Naive B cell (primary cell): ENCODE results near the gene EDIL3. TPM values are rescaled to one million over a fixed set of nuclear protein-coding genes. Genes with fewer than 3 reads are reported as not detected.

ENCODE experiments used
- ATAC-seq, 2 donors: fragments of 150-1000 bp; cut with Tn5 transposase; 2 replicates each; pipeline ENCODE4 v1.10.0; 2021; ENCODE audit warnings: low read depth in 2 of 2, mild to moderate bottlenecking in 2 of 2, moderate library complexity in 2 of 2
- DNase-seq: peaks from one replicate; pipeline ENCODE4 v3.0.0; 2022
- H3K27ac Mint-ChIP-seq, 6 donors: one replicate each; pipeline ENCODE4 v1.8.0; 2020 to 2022; ENCODE audit warnings: mild to moderate bottlenecking in 6 of 6, mixed read lengths in 6 of 6, moderate library complexity in 5 of 6, inconsistent platforms in 2 of 6
- H3K27me3 Mint-ChIP-seq, 3 donors: one replicate each; pipeline ENCODE4 v1.8.0; 2021 to 2022; ENCODE audit warnings: mixed read lengths in 3 of 3, mild to moderate bottlenecking in 1 of 3
- H3K36me3 Mint-ChIP-seq, 2 donors: one replicate each; pipeline ENCODE4 v1.8.0; 2020 to 2022; ENCODE audit warnings: mixed read lengths in 2 of 2, inconsistent platforms in 1 of 2, mild to moderate bottlenecking in 1 of 2
- H3K4me1 Mint-ChIP-seq, 3 donors: one replicate each; pipeline ENCODE4 v1.8.0; 2020 to 2022; ENCODE audit warnings: mixed read lengths in 3 of 3, inconsistent platforms in 1 of 3, mild to moderate bottlenecking in 1 of 3, moderate library complexity in 1 of 3
- H3K4me3 Mint-ChIP-seq, 8 donors: one replicate each; pipeline ENCODE4 v1.8.0; 2020 to 2022; ENCODE audit warnings: mild to moderate bottlenecking in 8 of 8, mixed read lengths in 8 of 8, moderate library complexity in 8 of 8, inconsistent platforms in 2 of 8
- H3K9me3 Mint-ChIP-seq, 7 donors: one replicate each; pipeline ENCODE4 v1.8.0; 2020 to 2022; ENCODE audit warnings: mixed read lengths in 7 of 7, mild to moderate bottlenecking in 5 of 7, inconsistent platforms in 2 of 7, moderate library complexity in 1 of 7
- polyA plus RNA-seq, 6 donors: library from polyadenylated mRNA; unstranded; fragments of 300-500 nt; fragmentation: Illumina TruSeq; gene quantifications; one replicate each; pipeline ENCODE4 v1.2.3, GENCODE V29; 2021; ENCODE audit warnings: low read depth in 6 of 6

Gene EDIL3
- polyA plus RNA-seq, 6 donors from 2014 or later: not detected

GRCh38 chr5:83991566-83992224, 393.0 kb downstream of the EDIL3 start:
- no peak for ATAC-seq
- no peaks in the 10 kb centered on the region for H3K36me3 Mint-ChIP-seq

DNA sequence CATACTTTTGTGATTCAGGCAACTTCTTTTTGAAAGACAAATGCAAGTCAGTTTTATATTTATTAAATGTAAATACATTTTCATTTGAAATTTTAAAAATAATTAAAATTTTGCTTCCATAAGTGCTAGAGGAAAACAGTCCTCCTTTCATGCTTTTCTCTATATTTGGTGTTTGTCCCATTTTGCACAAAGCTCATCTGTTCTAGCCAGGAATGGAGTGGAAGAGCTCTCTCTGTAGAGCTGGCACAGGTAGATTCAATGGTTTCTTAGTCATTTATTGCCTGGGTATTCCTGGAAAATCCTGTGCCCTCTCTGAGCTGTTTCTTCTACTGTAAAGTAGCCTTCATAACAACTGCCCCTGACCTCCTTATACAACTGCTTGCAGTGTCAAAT, 396.4 kb downstream of the EDIL3 start:
- no peak for ATAC-seq
- DNase-seq: no peak
- H3K27ac Mint-ChIP-seq: no peak overlapping the region
- peaks cover 0 to 3% (median 0%) of the 10 kb centered on the region in 7 donors for H3K9me3 Mint-ChIP-seq
- no peaks in the 10 kb centered on the region for H3K27me3 Mint-ChIP-seq
- H3K4me3 Mint-ChIP-seq: no peak overlapping the region
- no peaks in the 10 kb centered on the region for H3K4me1 Mint-ChIP-seq
- H3K36me3 Mint-ChIP-seq: no peaks in the 10 kb centered on the region

More at GRCh38 chr5:83991566-83992224, 393.0 kb downstream of the EDIL3 start:
- H3K27me3 Mint-ChIP-seq: no peaks in the 10 kb centered on the region
- no peak overlapping the region for H3K27ac Mint-ChIP-seq
- no peaks in the 10 kb centered on the region for H3K4me1 Mint-ChIP-seq
- H3K9me3 Mint-ChIP-seq: peaks cover 0 to 2% (median under 1%) of the 10 kb centered on the region in 7 donors
- DNase-seq: no peak
- H3K4me3 Mint-ChIP-seq: no peak overlapping the region

- no peaks in the 10 kb centered on the region for H3K27me3 Mint-ChIP-seq
- no peak for DNase-seq
- no peaks in the 10 kb centered on the region for H3K36me3 Mint-ChIP-seq
- H3K4me1 Mint-ChIP-seq: no peaks in the 10 kb centered on the region
- H3K9me3 Mint-ChIP-seq: peaks cover 0 to 3% (median 0%) of the 10 kb centered on the region in 7 donors
- no peak overlapping the region for H3K27ac Mint-ChIP-seq
- no peak overlapping the region for H3K4me3 Mint-ChIP-seq
- no peak for ATAC-seq
Observed at GRCh38 chr5:83987513-83988292, 397.0 kb downstream of the EDIL3 start.

DNA sequence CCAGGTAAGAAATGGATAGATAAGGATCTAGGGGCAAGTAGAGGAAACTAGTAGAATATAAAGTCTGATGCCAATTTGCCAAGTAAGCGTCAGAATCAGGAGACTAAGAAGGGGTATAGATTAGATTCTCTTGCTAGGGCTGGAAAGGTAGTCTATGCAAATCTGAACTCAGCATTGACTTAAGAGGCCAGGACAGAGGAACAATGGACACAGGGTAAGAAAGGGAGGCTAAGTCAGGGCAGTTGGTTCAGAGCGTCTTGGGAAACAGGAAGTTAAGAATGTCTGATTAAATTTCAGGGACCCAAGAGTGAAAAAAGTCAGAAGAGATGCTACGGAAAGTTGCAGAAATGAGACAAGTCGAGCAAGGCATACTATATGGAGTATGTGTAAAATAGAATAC, 400.8 kb downstream of the EDIL3 start:
- Mint-ChIP-seq H3K27me3 (no peaks in the 10 kb centered on the region), H3K27ac (peak overlapping the region in 1 of 6 donors; percentile 3), H3K9me3 (peaks cover 0 to 3% (median 0%) of the 10 kb centered on the region in 7 donors), H3K4me1 (no peaks in the 10 kb centered on the region), H3K36me3 (no peaks in the 10 kb centered on the region), H3K4me3 (no peak overlapping the region)
- DNase-seq (no peak), ATAC-seq (no peak)

DNA sequence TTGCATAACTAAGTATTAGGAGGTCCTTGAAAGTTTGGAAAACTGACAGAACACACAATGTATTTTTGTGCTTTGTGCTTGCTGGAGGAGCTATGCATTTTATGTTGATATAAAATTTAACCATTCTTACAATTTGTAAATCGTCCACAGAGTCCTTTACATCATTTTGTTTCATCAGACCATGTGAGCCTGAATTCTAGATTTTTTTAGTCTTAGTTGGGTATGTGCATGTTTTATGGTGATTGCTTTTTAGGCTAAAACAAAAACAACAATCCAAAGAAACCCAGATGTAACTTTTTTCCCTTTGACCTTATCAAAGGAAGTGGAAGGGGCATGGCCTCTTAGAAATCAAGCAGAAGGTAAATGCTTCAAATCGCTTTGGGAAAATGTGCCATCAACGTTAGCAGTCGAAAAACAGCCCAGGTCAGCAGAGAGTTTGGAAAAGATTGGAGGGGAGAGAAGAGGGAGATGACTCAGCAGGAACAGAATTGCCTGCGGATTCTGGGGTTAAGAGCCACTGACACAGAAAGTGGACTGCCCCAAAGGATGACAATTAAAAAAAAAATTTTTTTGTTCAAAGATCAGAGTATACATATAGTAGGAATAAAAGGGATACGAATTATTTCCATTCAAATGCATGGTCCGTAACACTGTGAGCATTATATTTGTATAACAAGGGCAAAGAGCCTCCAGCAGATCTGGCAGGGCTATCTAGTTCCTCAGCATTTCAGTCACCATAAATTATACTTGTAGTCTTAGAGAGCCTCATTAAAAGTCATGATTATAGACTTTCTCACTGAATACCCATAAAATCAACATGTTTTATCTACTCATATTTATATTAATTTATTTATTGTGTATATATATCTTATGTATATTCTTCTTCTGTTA, 410.5 kb downstream of the EDIL3 start:
- DNase-seq (no peak), ATAC-seq (no peak)
- H3K4me1 Mint-ChIP-seq: no peaks in the 10 kb centered on the region
- H3K9me3 Mint-ChIP-seq: peaks cover 0 to 2% (median 0%) of the 10 kb centered on the region in 7 donors
- H3K27me3 Mint-ChIP-seq: no peaks in the 10 kb centered on the region
- H3K27ac Mint-ChIP-seq: no peak overlapping the region
- no peak overlapping the region for H3K4me3 Mint-ChIP-seq
- H3K36me3 Mint-ChIP-seq: no peaks in the 10 kb centered on the region

- peaks cover 0 to 2% (median 0%) of the 10 kb centered on the region in 7 donors for H3K9me3 Mint-ChIP-seq
- no peak overlapping the region for H3K4me3 Mint-ChIP-seq
- no peak overlapping the region for H3K27ac Mint-ChIP-seq
- DNase-seq (no peak), ATAC-seq (no peak)
- no peaks in the 10 kb centered on the region for H3K36me3 Mint-ChIP-seq
- no peaks in the 10 kb centered on the region for H3K4me1 Mint-ChIP-seq
- no peaks in the 10 kb centered on the region for H3K27me3 Mint-ChIP-seq
Observed at GRCh38 chr5:83972909-83973308, 411.8 kb downstream of the EDIL3 start.

- ATAC-seq (no peak), DNase-seq (no peak)
- H3K4me3 Mint-ChIP-seq: no peak overlapping the region
- H3K4me1 Mint-ChIP-seq: no peaks in the 10 kb centered on the region
- H3K27me3 Mint-ChIP-seq: no peaks in the 10 kb centered on the region
- peaks cover 0 to 2% (median 0%) of the 10 kb centered on the region in 7 donors for H3K9me3 Mint-ChIP-seq
- no peak overlapping the region for H3K27ac Mint-ChIP-seq
- H3K36me3 Mint-ChIP-seq: no peaks in the 10 kb centered on the region
Observed at GRCh38 chr5:83972236-83972635, 412.4 kb downstream of the EDIL3 start.

DNA sequence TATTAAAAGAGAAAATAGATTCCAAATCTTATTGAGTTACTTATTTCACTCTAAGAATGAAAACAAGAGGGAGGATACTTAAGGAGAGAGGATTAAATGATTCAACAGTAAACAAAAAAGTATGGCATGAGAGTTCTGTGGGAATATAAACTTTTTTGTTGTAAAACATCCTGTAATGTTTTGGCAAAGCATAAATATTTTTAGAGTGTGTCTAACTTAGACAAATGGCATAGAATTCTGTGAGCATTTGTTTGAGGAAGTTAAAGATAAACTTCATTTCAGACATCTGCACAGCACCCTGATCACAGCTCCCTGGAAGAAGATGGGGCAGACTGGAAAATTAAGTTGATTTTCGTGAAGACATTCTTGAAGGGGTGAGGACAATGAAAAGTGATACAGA, 417.3 kb downstream of the EDIL3 start:
- peaks cover 0 to 2% (median 0%) of the 10 kb centered on the region in 7 donors for H3K9me3 Mint-ChIP-seq
- no peaks in the 10 kb centered on the region for H3K36me3 Mint-ChIP-seq
- H3K4me1 Mint-ChIP-seq: no peaks in the 10 kb centered on the region
- no peak for ATAC-seq
- no peak for DNase-seq
- no peak overlapping the region for H3K27ac Mint-ChIP-seq
- H3K4me3 Mint-ChIP-seq: no peak overlapping the region
- H3K27me3 Mint-ChIP-seq: no peaks in the 10 kb centered on the region

GRCh38 chr5:83965441-83965840, 419.2 kb downstream of the EDIL3 start:
- H3K4me1 Mint-ChIP-seq: no peaks in the 10 kb centered on the region
- H3K27me3 Mint-ChIP-seq: no peaks in the 10 kb centered on the region
- DNase-seq (no peak), ATAC-seq (no peak)
- peaks cover 0 to 2% (median 0%) of the 10 kb centered on the region in 7 donors for H3K9me3 Mint-ChIP-seq
- H3K36me3 Mint-ChIP-seq: no peaks in the 10 kb centered on the region
- no peak overlapping the region for H3K27ac Mint-ChIP-seq
- H3K4me3 Mint-ChIP-seq: no peak overlapping the region

DNA sequence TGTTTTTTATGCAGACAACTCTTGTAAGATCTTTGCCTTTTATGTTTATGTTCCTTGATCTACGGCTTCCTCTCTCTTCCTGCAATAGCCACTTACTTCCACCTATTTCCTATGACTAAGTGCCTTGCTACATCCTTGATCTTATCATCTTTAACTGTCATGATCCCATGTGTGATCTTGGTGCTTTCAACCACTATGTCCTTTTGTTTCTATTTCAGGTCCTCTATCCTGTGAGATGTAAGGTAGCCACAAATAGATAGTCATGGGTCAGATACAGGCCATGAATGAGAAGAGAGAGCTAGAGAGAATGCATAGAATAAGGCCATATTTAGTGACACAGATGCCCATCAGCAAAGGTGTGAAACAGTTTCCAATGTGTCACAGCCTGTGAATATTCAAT, 420.4 kb downstream of the EDIL3 start:
- Mint-ChIP-seq H3K4me1 (no peaks in the 10 kb centered on the region), H3K27me3 (no peaks in the 10 kb centered on the region), H3K9me3 (no peaks in the 10 kb centered on the region), H3K36me3 (no peaks in the 10 kb centered on the region), H3K27ac (no peak overlapping the region), H3K4me3 (no peak overlapping the region)
- DNase-seq (no peak), ATAC-seq (no peak)

DNA sequence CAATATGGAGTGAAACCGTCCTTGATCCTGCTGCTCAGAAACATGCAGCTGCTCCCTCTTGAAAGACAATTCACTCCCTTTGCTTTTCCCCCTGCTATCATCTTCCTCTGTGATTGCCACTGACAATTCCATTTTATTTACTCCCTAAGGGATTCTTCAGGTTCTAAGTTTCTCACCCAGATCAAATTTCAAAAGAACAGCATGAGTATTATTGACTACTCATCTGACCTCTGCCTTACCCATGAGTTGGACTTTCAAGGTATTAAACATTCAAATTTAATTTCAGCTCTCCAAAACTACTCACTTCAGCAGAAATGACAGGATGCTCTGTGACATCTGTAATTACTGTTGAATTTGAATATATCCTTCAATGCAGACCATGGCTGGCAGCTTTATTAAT, 427.5 kb downstream of the EDIL3 start:
- ATAC-seq (no peak), DNase-seq (no peak)
- no peaks in the 10 kb centered on the region for H3K4me1 Mint-ChIP-seq
- peaks cover 0 to 4% (median 1%) of the 10 kb centered on the region in 7 donors for H3K9me3 Mint-ChIP-seq
- no peak overlapping the region for H3K4me3 Mint-ChIP-seq
- H3K36me3 Mint-ChIP-seq: no peaks in the 10 kb centered on the region
- no peaks in the 10 kb centered on the region for H3K27me3 Mint-ChIP-seq
- no peak overlapping the region for H3K27ac Mint-ChIP-seq

DNA sequence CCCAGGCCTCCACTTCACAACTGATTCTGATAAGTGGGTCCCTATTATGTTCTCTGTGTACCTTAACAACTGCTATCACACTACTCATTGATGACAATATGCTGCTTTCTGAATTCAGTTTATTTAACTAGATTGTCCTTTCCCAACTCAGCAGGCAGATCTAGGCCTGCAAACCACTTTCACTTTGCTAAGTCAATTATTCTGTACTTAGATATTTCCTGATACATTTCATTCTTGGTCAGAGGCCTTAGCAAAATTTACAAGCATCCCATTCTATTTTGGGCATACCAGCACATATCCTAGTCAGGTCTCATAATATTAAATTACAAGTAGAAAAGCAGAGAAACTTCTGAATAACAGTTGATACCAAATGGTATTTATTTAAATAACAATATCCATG, 428.3 kb downstream of the EDIL3 start:
- no peak for ATAC-seq
- Mint-ChIP-seq H3K36me3 (no peaks in the 10 kb centered on the region), H3K4me1 (no peaks in the 10 kb centered on the region), H3K27me3 (no peaks in the 10 kb centered on the region), H3K4me3 (no peak overlapping the region), H3K9me3 (peaks cover 0 to 4% (median 1%) of the 10 kb centered on the region in 7 donors), H3K27ac (no peak overlapping the region)
- DNase-seq: no peak

- H3K27me3 Mint-ChIP-seq: no peaks in the 10 kb centered on the region
- DNase-seq: no peak
- no peaks in the 10 kb centered on the region for H3K4me1 Mint-ChIP-seq
- H3K36me3 Mint-ChIP-seq: no peaks in the 10 kb centered on the region
- no peak overlapping the region for H3K4me3 Mint-ChIP-seq
- H3K27ac Mint-ChIP-seq: no peak overlapping the region
- no peak for ATAC-seq
- H3K9me3 Mint-ChIP-seq: peaks cover 0 to 4% (median 1%) of the 10 kb centered on the region in 7 donors
Observed at GRCh38 chr5:83955916-83956315, 428.8 kb downstream of the EDIL3 start.
